Mesenchymal stem cell (in vitro differentiated cells and primary cell): ENCODE data around the gene RAMACL.

Source experiments
- DNase-seq: peaks from one replicate; pipeline ENCODE4 v3.0.0-alpha.2; 2013
- H2AFZ ChIP-seq: one replicate; pipeline ENCODE4 v1.6.1; 2013; ENCODE audit warnings: low read depth, mild to moderate bottlenecking, control low read depth, inconsistent platforms, low read length, moderate library complexity
- H2AK5ac ChIP-seq: 2 replicates; pipeline ENCODE4 v1.6.1; 2013; ENCODE audit warnings: low read length, moderate library complexity, mild to moderate bottlenecking, inconsistent platforms; ENCODE audit not compliant: severe bottlenecking
- H2BK120ac ChIP-seq: one replicate; pipeline ENCODE4 v1.6.1; 2013; ENCODE audit warnings: low read depth, mild to moderate bottlenecking, inconsistent platforms, low read length, moderate library complexity
- H2BK12ac ChIP-seq, 2 experiments: one replicate each; pipeline ENCODE4 v1.6.1; 2013; ENCODE audit warnings: inconsistent platforms in 2 of 2, low read length in 2 of 2, mild to moderate bottlenecking in 2 of 2, moderate library complexity in 2 of 2, control low read depth in 1 of 2
- H2BK15ac ChIP-seq: one replicate; pipeline ENCODE4 v1.6.1; 2013; ENCODE audit warnings: mild to moderate bottlenecking, low read depth, inconsistent platforms; ENCODE audit not compliant: poor library complexity, severe bottlenecking
- H2BK5ac ChIP-seq: 2 replicates; pipeline ENCODE4 v1.6.1; 2013; ENCODE audit warnings: low read depth, mild to moderate bottlenecking, low read length, control low read depth, inconsistent platforms; ENCODE audit not compliant: poor library complexity, severe bottlenecking
- H3K14ac ChIP-seq, 2 experiments: one replicate each; pipeline ENCODE4 v1.6.1; 2013; ENCODE audit warnings: inconsistent platforms in 2 of 2, low read length in 2 of 2, control low read depth in 1 of 2, mild to moderate bottlenecking in 1 of 2, moderate library complexity in 1 of 2
- H3K18ac ChIP-seq, 2 experiments: one replicate each; pipeline ENCODE4 v1.6.1; 2013; ENCODE audit warnings: inconsistent platforms in 2 of 2, low read length in 2 of 2, control low read depth in 1 of 2, low read depth in 1 of 2, mild to moderate bottlenecking in 1 of 2
- H3K23ac ChIP-seq, 2 experiments: one replicate each; pipeline ENCODE4 v1.6.1; 2013; ENCODE audit warnings: inconsistent platforms in 2 of 2, low read length in 2 of 2, mild to moderate bottlenecking in 2 of 2, moderate library complexity in 2 of 2, control low read depth in 1 of 2
- H3K27ac ChIP-seq: 2 replicates; pipeline ENCODE4 v1.5.1; 2013; ENCODE audit warnings: mild to moderate bottlenecking, moderate library complexity, low read length, control low read depth, inconsistent platforms; ENCODE audit not compliant: poor library complexity, severe bottlenecking
- H3K27me3 ChIP-seq, 2 experiments: 2 replicates each; pipeline versions ENCODE4 v1.6.1 to v1.7.0; 2013; ENCODE audit warnings: low read length in 2 of 2, mild to moderate bottlenecking in 2 of 2, moderate library complexity in 2 of 2, control low read depth in 1 of 2, inconsistent platforms in 1 of 2; ENCODE audit not compliant: control insufficient read depth in 1 of 2, insufficient read depth in 1 of 2
- H3K36me3 ChIP-seq, 2 experiments: 2 replicates each; pipeline versions ENCODE4 v1.6.1 to v1.7.0; 2013; ENCODE audit warnings: low read length in 2 of 2, control low read depth in 1 of 2, inconsistent platforms in 1 of 2, low read depth in 1 of 2, mild to moderate bottlenecking in 1 of 2; ENCODE audit not compliant: insufficient read depth in 2 of 2, control insufficient read depth in 1 of 2
- H3K4ac ChIP-seq, 2 experiments: one replicate each; pipeline ENCODE4 v1.6.1; 2013; ENCODE audit warnings: inconsistent platforms in 2 of 2, low read length in 2 of 2, mild to moderate bottlenecking in 2 of 2, moderate library complexity in 2 of 2, control low read depth in 1 of 2, low read depth in 1 of 2
- H3K4me1 ChIP-seq: 2 replicates; pipeline ENCODE4 v1.6.1; 2013; ENCODE audit warnings: low read depth, low read length, control low read depth; ENCODE audit not compliant: control insufficient read depth, insufficient read depth
- H3K4me2 ChIP-seq: 2 replicates; pipeline ENCODE4 v1.6.1; 2013; ENCODE audit warnings: low read length, mild to moderate bottlenecking, inconsistent platforms; ENCODE audit not compliant: poor library complexity, severe bottlenecking
- H3K4me3 ChIP-seq, 2 experiments: 2 replicates each; pipeline versions ENCODE4 v1.5.1 to v1.7.0; 2013; ENCODE audit warnings: low read length in 2 of 2, mild to moderate bottlenecking in 2 of 2, control low read depth in 1 of 2, low read depth in 1 of 2; ENCODE audit not compliant: insufficient read depth in 1 of 2
- H3K79me1 ChIP-seq: replicated peaks from 2 replicates; pipeline ENCODE4 v1.6.1; 2013; ENCODE audit warnings: mild to moderate bottlenecking, control low read depth, low read length, inconsistent platforms; ENCODE audit not compliant: poor library complexity, severe bottlenecking
- H3K9ac ChIP-seq: 2 replicates; pipeline ENCODE4 v1.7.0; 2013; ENCODE audit warnings: mild to moderate bottlenecking, low read length, moderate library complexity
- H3K9me3 ChIP-seq: 2 replicates; pipeline ENCODE4 v1.7.0; 2013; ENCODE audit warnings: mild to moderate bottlenecking, low read length; ENCODE audit not compliant: control insufficient read depth
- H4K8ac ChIP-seq: one replicate; pipeline ENCODE4 v1.6.1; 2013; ENCODE audit warnings: inconsistent platforms, mild to moderate bottlenecking, low read length, moderate library complexity
- H4K91ac ChIP-seq: one replicate; pipeline ENCODE4 v1.6.1; 2013; ENCODE audit warnings: mild to moderate bottlenecking, low read length, inconsistent platforms
- WGBS: methylation state at CpG from one replicate; pipeline ENCODE4 v1.1.7; 2013; ENCODE audit warnings: mixed read lengths; 5-methylcytosine and 5-hydroxymethylcytosine counted together

Gene RAMACL

DNA sequence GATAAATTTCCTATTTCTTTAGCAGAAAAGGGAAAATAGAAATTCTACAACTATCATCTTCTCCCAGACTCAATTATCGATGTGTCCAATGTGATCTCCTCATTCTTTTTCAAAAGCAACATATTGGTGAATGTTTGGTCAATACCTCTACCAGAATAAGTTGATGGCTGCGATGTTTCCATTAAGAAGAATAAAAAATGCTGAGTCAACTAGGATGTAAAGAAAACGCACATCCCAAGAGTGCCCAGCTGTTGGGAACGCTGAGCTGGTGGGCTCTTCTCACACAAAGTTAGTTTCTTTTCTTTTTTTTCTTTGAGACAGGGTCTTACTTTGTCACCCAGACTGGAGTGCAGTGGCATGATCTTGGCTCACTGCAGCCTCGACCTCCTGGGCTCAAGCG is 39.8 kb downstream of the RAMACL start:
- Histone ChIP-seq H2BK15ac (no peak overlapping the region), H3K9me3 (peaks cover 5% of the 10 kb centered on the region), H3K4ac (no peak overlapping the region), H3K36me3 (no peaks in the 10 kb centered on the region), H2BK12ac (no peak overlapping the region), H3K14ac (no peak overlapping the region), H3K27me3 (no peaks in the 10 kb centered on the region), H4K91ac (no peak overlapping the region), H4K8ac (no peak overlapping the region), H3K4me3 (no peak overlapping the region), H3K9ac (no peak overlapping the region), H2AFZ (no peak overlapping the region), H3K23ac (no peak overlapping the region), H3K4me2 (no peak overlapping the region), H3K79me1 (no peaks in the 10 kb centered on the region), H3K4me1 (peaks cover 7% of the 10 kb centered on the region), H3K27ac (no peak overlapping the region), H3K18ac (no peak overlapping the region), H2AK5ac (no peak overlapping the region), H2BK5ac (no peak overlapping the region), H2BK120ac (no peak overlapping the region)
- no peak for DNase-seq
- WGBS, result 90% methylated on average over 5 of the region's 6 CpGs

DNA sequence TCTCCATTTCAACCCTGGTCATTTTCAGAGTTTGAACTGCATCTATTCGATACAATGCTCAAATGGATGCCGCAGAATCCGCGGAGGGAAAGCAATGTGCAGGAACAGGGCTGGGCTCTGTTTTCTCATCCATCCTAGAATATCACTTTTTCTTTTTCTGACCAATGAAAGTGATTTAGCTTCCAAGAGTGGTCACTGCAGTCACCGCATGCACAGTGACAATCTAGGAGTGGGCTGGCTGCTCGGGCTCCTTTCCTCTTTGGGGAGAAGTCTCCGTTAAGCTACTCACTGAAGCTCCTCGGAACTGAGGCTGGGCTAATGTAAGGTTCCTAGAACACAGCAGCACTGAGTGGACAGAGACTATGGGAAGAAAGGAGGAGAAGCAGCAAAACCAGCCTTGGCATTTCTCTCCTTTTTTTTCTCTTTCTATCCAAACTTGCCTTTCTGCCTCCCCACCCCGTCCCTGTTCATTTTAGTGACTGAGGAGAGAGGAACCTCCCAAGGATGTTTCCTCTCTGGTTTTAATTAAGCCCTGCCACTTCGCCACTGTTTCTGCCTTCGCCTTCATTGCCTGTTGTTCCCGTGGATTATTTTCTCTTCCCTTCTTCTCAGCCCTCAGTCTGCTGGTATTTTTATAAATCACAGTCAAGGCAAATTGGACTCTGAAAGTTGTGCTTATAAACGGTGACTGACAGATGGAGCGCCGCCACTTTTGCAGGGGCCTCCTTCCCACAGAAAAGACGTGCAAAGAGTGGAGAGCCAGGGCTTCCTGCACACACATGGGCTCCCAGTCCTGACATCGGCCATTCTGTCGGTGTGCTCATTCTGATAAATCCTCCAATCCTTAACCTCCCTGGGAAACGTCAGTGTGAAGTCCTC is 41.1 kb downstream of the RAMACL start:
- Histone ChIP-seq H2AFZ (no peak overlapping the region), H3K9ac (peak overlapping the region; percentile 47), H2BK5ac (peak overlapping the region; percentile 37), H3K4ac (no peak overlapping the region), H3K27ac (no peak overlapping the region), H2BK12ac (no peak overlapping the region), H4K91ac (no peak overlapping the region), H3K36me3 (no peaks in the 10 kb centered on the region), H3K4me1 (peaks cover 7% of the 10 kb centered on the region), H3K4me3 (no peak overlapping the region), H3K4me2 (no peak overlapping the region), H3K18ac (peak overlapping the region in 1 of 2 experiments; percentile 11), H2BK120ac (no peak overlapping the region), H3K79me1 (no peaks in the 10 kb centered on the region), H3K23ac (no peak overlapping the region), H3K27me3 (no peaks in the 10 kb centered on the region), H3K9me3 (peaks cover 5% of the 10 kb centered on the region), H3K14ac (no peak overlapping the region), H2BK15ac (no peak overlapping the region), H4K8ac (no peak overlapping the region), H2AK5ac (no peak overlapping the region)
- no peak for DNase-seq
- WGBS, result 92% methylated on average over 15 of the region's 19 CpGs

DNA sequence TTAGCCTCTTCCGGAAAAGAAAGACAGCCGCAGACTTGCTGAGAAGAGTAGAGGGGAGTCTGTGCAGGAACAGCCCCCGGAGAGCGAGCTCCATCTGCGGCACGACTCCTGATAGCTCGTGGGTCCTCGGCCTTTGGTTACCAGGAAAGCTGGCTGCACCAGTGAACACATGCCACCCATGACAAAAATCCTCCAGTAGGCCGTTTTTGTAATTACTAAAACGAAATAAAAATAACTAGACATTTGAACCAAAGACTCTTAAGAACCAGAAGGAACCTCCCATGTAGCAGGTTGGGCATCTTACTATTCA is 42.2 kb downstream of the RAMACL start:
- no peaks in the 10 kb centered on the region for H3K27me3 ChIP-seq
- no peak overlapping the region for H2AFZ ChIP-seq

DNA sequence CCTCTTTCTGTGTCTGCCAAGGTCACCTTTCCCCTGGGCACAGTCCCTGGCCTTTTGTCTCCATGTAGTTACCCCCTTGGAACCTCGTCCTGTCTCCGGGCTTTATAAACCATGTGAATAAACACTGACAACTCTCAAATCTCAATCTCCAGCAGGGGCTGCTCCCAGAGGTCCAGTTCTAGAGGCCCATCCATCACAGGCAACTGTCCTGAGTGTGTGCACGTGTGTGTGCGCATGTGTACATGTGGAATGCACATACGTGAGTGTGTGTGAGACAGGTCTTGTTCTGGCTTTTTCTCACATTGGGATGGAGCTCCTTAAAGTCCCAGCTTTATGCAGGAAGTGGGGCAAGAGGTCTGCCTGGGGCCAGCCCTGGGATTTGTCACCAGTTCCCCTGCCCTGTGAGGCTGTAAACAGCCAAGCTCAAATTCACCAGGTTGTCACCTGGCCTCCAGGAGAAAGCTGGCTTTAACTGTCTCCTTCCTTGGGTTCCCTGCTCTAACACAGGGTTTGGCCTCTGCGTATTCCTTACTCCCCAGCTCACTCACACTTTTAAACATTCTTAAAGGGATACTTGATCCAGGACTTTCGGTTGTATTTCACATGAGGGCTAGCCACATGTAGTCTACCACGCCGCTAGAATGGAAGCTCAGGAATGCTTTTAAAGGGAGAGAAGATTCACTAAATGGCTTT is 42.7 kb downstream of the RAMACL start:
- Histone ChIP-seq H2BK5ac (no peak overlapping the region), H2BK120ac (no peak overlapping the region), H3K14ac (no peak overlapping the region), H3K36me3 (no peaks in the 10 kb centered on the region), H4K8ac (no peak overlapping the region), H3K4me3 (no peak overlapping the region), H3K27me3 (no peaks in the 10 kb centered on the region), H4K91ac (peak overlapping the region; percentile 55), H3K4me2 (no peak overlapping the region), H2BK12ac (no peak overlapping the region), H3K18ac (no peak overlapping the region), H2BK15ac (no peak overlapping the region), H2AFZ (no peak overlapping the region), H3K79me1 (no peaks in the 10 kb centered on the region), H2AK5ac (no peak overlapping the region), H3K9ac (no peak overlapping the region), H3K23ac (no peak overlapping the region), H3K9me3 (no peaks in the 10 kb centered on the region), H3K4me1 (peaks cover 7% of the 10 kb centered on the region), H3K27ac (no peak overlapping the region), H3K4ac (no peak overlapping the region)
- DNase-seq, result no peak
- WGBS, result 87% methylated on average over 9 of the region's 9 CpGs

More for the DNA sequence above, 42.2 kb downstream of the RAMACL start:
- Histone ChIP-seq H3K4me2 (no peak overlapping the region), H4K91ac (no peak overlapping the region), H2BK12ac (no peak overlapping the region), H2BK5ac (no peak overlapping the region), H3K14ac (no peak overlapping the region), H2BK120ac (no peak overlapping the region), H3K18ac (no peak overlapping the region), H2AK5ac (no peak overlapping the region), H2BK15ac (no peak overlapping the region), H4K8ac (no peak overlapping the region), H3K36me3 (no peaks in the 10 kb centered on the region), H3K4me1 (peaks cover 7% of the 10 kb centered on the region), H3K79me1 (no peaks in the 10 kb centered on the region), H3K9ac (no peak overlapping the region), H3K4me3 (no peak overlapping the region), H3K4ac (no peak overlapping the region), H3K23ac (no peak overlapping the region), H3K9me3 (peaks cover 4% of the 10 kb centered on the region), H3K27ac (no peak overlapping the region)
- WGBS, result 90% methylated on average over 10 of the region's 10 CpGs
- DNase-seq, result no peak
